ENCODE measurements around the gene DDTL. TPM values are rescaled to one million over a fixed set of nuclear protein-coding genes. Genes with fewer than 3 reads are reported as not detected.
"Not testable (repeated sequence)": the region's sequence is repeated elsewhere in the genome, so short reads cannot be mapped to it uniquely, and the experiment has no call there.

Gene DDTL
- total RNA-seq: under 1 TPM; 0.72 to 0.76 TPM

GRCh38 chr22:23966568-23966967 is at the start of gene DDTL:
Gene DDTL, plus strand, starts transcription at chr22:23966888. Its CDS starts 27 bp downstream, at chr22:23966915.
- CTCF ChIA-PET; H3K9me3 Mint-ChIP-seq; H3K27me3 Mint-ChIP-seq (ENCODE audit: low read depth); H3K4me3 Mint-ChIP-seq; intact Hi-C loops (cut with micrococcal nuclease); H3K27ac Mint-ChIP-seq; DNase-seq: not testable (repeated sequence)
- peaks cover 16% of the 10 kb centered on the region for H3K4me1 Mint-ChIP-seq (ENCODE audit: low read depth)
- peaks cover 15% of the 10 kb centered on the region for H3K36me3 Mint-ChIP-seq (ENCODE audit: low read depth)

- CTCF ChIA-PET: interaction anchor here (0.6 to 1.4 kb wide), 2 partner anchors 26 to 980 kb away, joined by 3 to 5 read pairs; partner anchors contain the start of gene MIF
- H3K4me1 Mint-ChIP-seq (ENCODE audit: low read depth); H3K9me3 Mint-ChIP-seq; H3K4me3 Mint-ChIP-seq; intact Hi-C loops (cut with micrococcal nuclease); H3K27me3 Mint-ChIP-seq (ENCODE audit: low read depth); DNase-seq; H3K27ac Mint-ChIP-seq: not testable (repeated sequence)
- peaks cover 16% of the 10 kb centered on the region for H3K36me3 Mint-ChIP-seq (ENCODE audit: low read depth)
These were observed 46.4 kb upstream of the DDTL start for GRCh38 chr22:23920267-23920611.

- H3K9me3 Mint-ChIP-seq; H3K27ac Mint-ChIP-seq; H3K27me3 Mint-ChIP-seq (ENCODE audit: low read depth); intact Hi-C loops (cut with micrococcal nuclease); H3K4me3 Mint-ChIP-seq; H3K4me1 Mint-ChIP-seq (ENCODE audit: low read depth); DNase-seq; CTCF ChIA-PET: not testable (repeated sequence)
- peaks cover 26% of the 10 kb centered on the region for H3K36me3 Mint-ChIP-seq (ENCODE audit: low read depth)
These were observed 45.0 kb upstream of the DDTL start for GRCh38 chr22:23921586-23922201.

- H3K4me1 Mint-ChIP-seq (ENCODE audit: low read depth): no peaks in the 10 kb centered on the region
- H3K27ac Mint-ChIP-seq: no peak overlapping the region
- no peak overlapping the region for H3K4me3 Mint-ChIP-seq
- peaks cover 33% of the 10 kb centered on the region for H3K36me3 Mint-ChIP-seq (ENCODE audit: low read depth)
- CTCF ChIA-PET: no interaction called here
- DNase-seq: no peak
- intact Hi-C loops (cut with micrococcal nuclease): no loop called here
- H3K9me3 Mint-ChIP-seq: peaks cover 6% of the 10 kb centered on the region
- H3K27me3 Mint-ChIP-seq (ENCODE audit: low read depth): no peaks in the 10 kb centered on the region
These were observed 43.8 kb upstream of the DDTL start for GRCh38 chr22:23922921-23923320.

GRCh38 chr22:23925020-23925606 is 41.6 kb upstream of the DDTL start:
- Mint-ChIP-seq H3K27me3 (ENCODE audit: low read depth) (no peaks in the 10 kb centered on the region), H3K4me3 (no peak overlapping the region), H3K9me3 (peaks cover 6% of the 10 kb centered on the region), H3K27ac (no peak overlapping the region), H3K36me3 (ENCODE audit: low read depth) (peaks cover 33% of the 10 kb centered on the region), H3K4me1 (ENCODE audit: low read depth) (no peaks in the 10 kb centered on the region)
- intact Hi-C loops (cut with micrococcal nuclease): no loop called here
- CTCF ChIA-PET: interaction anchor here (0.6 kb wide), 1 partner anchor 167 kb away, joined by 4 read pairs; no protein-coding TSS in a partner anchor
- DNase-seq: no peak

GRCh38 chr22:23926561-23926960 is 40.1 kb upstream of the DDTL start:
- DNase-seq: no peak
- Mint-ChIP-seq H3K36me3 (ENCODE audit: low read depth) (peaks cover 34% of the 10 kb centered on the region), H3K27ac (no peak overlapping the region), H3K4me3 (no peak overlapping the region), H3K27me3 (ENCODE audit: low read depth) (no peaks in the 10 kb centered on the region), H3K4me1 (ENCODE audit: low read depth) (no peaks in the 10 kb centered on the region), H3K9me3 (peaks cover 6% of the 10 kb centered on the region)
- CTCF ChIA-PET: no interaction called here
- intact Hi-C loops (cut with micrococcal nuclease): no loop called here

- CTCF ChIA-PET: no interaction called here
- no peaks in the 10 kb centered on the region for H3K4me1 Mint-ChIP-seq (ENCODE audit: low read depth)
- no peaks in the 10 kb centered on the region for H3K9me3 Mint-ChIP-seq
- intact Hi-C loops (cut with micrococcal nuclease): no loop called here
- no peak overlapping the region for H3K4me3 Mint-ChIP-seq
- DNase-seq: no peak
- no peaks in the 10 kb centered on the region for H3K27me3 Mint-ChIP-seq (ENCODE audit: low read depth)
- no peak overlapping the region for H3K27ac Mint-ChIP-seq
- H3K36me3 Mint-ChIP-seq (ENCODE audit: low read depth): no peaks in the 10 kb centered on the region
These were observed 28.2 kb upstream of the DDTL start for GRCh38 chr22:23938328-23939016.

- no peak for DNase-seq
- CTCF ChIA-PET: no interaction called here
- no peak overlapping the region for H3K27ac Mint-ChIP-seq
- no peaks in the 10 kb centered on the region for H3K4me1 Mint-ChIP-seq (ENCODE audit: low read depth)
- H3K4me3 Mint-ChIP-seq: no peak overlapping the region
- H3K27me3 Mint-ChIP-seq (ENCODE audit: low read depth): no peaks in the 10 kb centered on the region
- no peaks in the 10 kb centered on the region for H3K9me3 Mint-ChIP-seq
- H3K36me3 Mint-ChIP-seq (ENCODE audit: low read depth): no peaks in the 10 kb centered on the region
- intact Hi-C loops (cut with micrococcal nuclease): no loop called here
These were observed 27.7 kb upstream of the DDTL start for GRCh38 chr22:23939017-23939357.

- intact Hi-C loops (cut with micrococcal nuclease); CTCF ChIA-PET; H3K4me1 Mint-ChIP-seq (ENCODE audit: low read depth); H3K27ac Mint-ChIP-seq; H3K36me3 Mint-ChIP-seq (ENCODE audit: low read depth); DNase-seq; H3K27me3 Mint-ChIP-seq (ENCODE audit: low read depth); H3K4me3 Mint-ChIP-seq; H3K9me3 Mint-ChIP-seq: not testable (repeated sequence)
These were observed 26.5 kb upstream of the DDTL start for GRCh38 chr22:23940166-23940565.

GRCh38 chr22:23947391-23947790 is 19.3 kb upstream of the DDTL start:
- H3K9me3 Mint-ChIP-seq; H3K27me3 Mint-ChIP-seq (ENCODE audit: low read depth); H3K27ac Mint-ChIP-seq; intact Hi-C loops (cut with micrococcal nuclease); H3K4me1 Mint-ChIP-seq (ENCODE audit: low read depth); H3K36me3 Mint-ChIP-seq (ENCODE audit: low read depth); DNase-seq; CTCF ChIA-PET; H3K4me3 Mint-ChIP-seq: not testable (repeated sequence)

- H3K9me3 Mint-ChIP-seq; H3K27me3 Mint-ChIP-seq (ENCODE audit: low read depth); H3K4me1 Mint-ChIP-seq (ENCODE audit: low read depth); intact Hi-C loops (cut with micrococcal nuclease); H3K36me3 Mint-ChIP-seq (ENCODE audit: low read depth); H3K4me3 Mint-ChIP-seq; H3K27ac Mint-ChIP-seq; DNase-seq; CTCF ChIA-PET: not testable (repeated sequence)
These were observed 16.9 kb upstream of the DDTL start for GRCh38 chr22:23949764-23950163.

- H3K4me3 Mint-ChIP-seq; H3K36me3 Mint-ChIP-seq (ENCODE audit: low read depth); H3K27ac Mint-ChIP-seq; H3K9me3 Mint-ChIP-seq; H3K4me1 Mint-ChIP-seq (ENCODE audit: low read depth); intact Hi-C loops (cut with micrococcal nuclease); H3K27me3 Mint-ChIP-seq (ENCODE audit: low read depth); DNase-seq: not testable (repeated sequence)
- CTCF ChIA-PET: interaction anchor here (0.6 kb wide), 1 partner anchor 64 kb away, joined by 4 read pairs; no protein-coding TSS in a partner anchor
These were observed 15.3 kb upstream of the DDTL start for GRCh38 chr22:23951383-23951782.

- H3K27me3 Mint-ChIP-seq (ENCODE audit: low read depth); CTCF ChIA-PET; H3K4me3 Mint-ChIP-seq; intact Hi-C loops (cut with micrococcal nuclease); DNase-seq; H3K27ac Mint-ChIP-seq; H3K4me1 Mint-ChIP-seq (ENCODE audit: low read depth); H3K36me3 Mint-ChIP-seq (ENCODE audit: low read depth); H3K9me3 Mint-ChIP-seq: not testable (repeated sequence)
These were observed 13.8 kb upstream of the DDTL start for GRCh38 chr22:23952794-23953405.
